T-helper 1 cell treated with Interleukin-12 subunit alpha and Interleukin-12 subunit beta and Interleukin-4 antibody, amounts not matched to agents 30 ng/mL and 1 ng/mL, for 36 hours (primary cell): ENCODE results near the gene RBM4. TPM values are rescaled to one million over a fixed set of nuclear protein-coding genes. Genes with fewer than 3 reads are reported as not detected.

Source experiments
- intact Hi-C: fragments of 100-400 bp; cut with micrococcal nuclease; formaldehyde crosslinking; loops from one replicate; pipeline ENCODE4 v1.15.1; 2024
- total RNA-seq: library from RNA; stranded (reverse); gene quantifications from 2 replicates; pipeline ENCODE4 v1.2.3, GENCODE V29; 2022

Gene RBM4
- total RNA-seq, 1 donor from 2014 or later = 138 TPM

GRCh38 chr11:66686801-66687750 lies 48.6 kb downstream of the RBM4 start:
- intact Hi-C loops = no loop called here

- intact Hi-C loops = no loop called here
Measured at GRCh38 chr11:66687831-66688281, 49.4 kb downstream of the RBM4 start.

- intact Hi-C loops = no loop called here
Measured at GRCh38 chr11:66688561-66689534, 50.3 kb downstream of the RBM4 start.

GRCh38 chr11:66689661-66690590 lies 51.4 kb downstream of the RBM4 start:
- intact Hi-C loops = no loop called here

- intact Hi-C loops = no loop called here
Measured at GRCh38 chr11:66691311-66691980, 52.9 kb downstream of the RBM4 start.

GRCh38 chr11:66692446-66692845 lies 53.9 kb downstream of the RBM4 start:
- intact Hi-C loops = no loop called here

GRCh38 chr11:66692871-66693331 lies 54.4 kb downstream of the RBM4 start:
- intact Hi-C loops = no loop called here

GRCh38 chr11:66693356-66694055 lies 55.0 kb downstream of the RBM4 start:
- intact Hi-C loops = loop anchor here (1.0 kb wide), 3 partner anchors 141 to 190 kb away; no protein-coding TSS in a partner anchor

GRCh38 chr11:66694056-66694410 lies 55.5 kb downstream of the RBM4 start:
- intact Hi-C loops = loop anchor here (1.0 kb wide), 3 partner anchors 140 to 189 kb away; no protein-coding TSS in a partner anchor

GRCh38 chr11:66694732-66695207 lies 56.3 kb downstream of the RBM4 start:
- intact Hi-C loops = loop anchor here (1.0 kb wide), 3 partner anchors 140 to 189 kb away; no protein-coding TSS in a partner anchor

Other genes with a start within 250 kb of the RBM4 start
- gene NPAS4, start 217.7 kb upstream of the RBM4 start, total RNA-seq = 0.07 and 0.42 TPM in 2 replicates
- 60.4 and 60.5 TPM in 2 replicates for gene MRPL11, start 199.9 kb upstream of the RBM4 start, total RNA-seq
- gene PELI3, start 171.8 kb upstream of the RBM4 start, total RNA-seq = 7.8 and 10.1 TPM in 2 replicates
- gene DPP3, start 158.3 kb upstream of the RBM4 start, total RNA-seq = 94.0 and 94.1 TPM in 2 replicates
- 21.5 and 23.4 TPM in 2 replicates for gene BBS1, start 128.1 kb upstream of the RBM4 start, total RNA-seq
- 16.2 and 17.5 TPM in 2 replicates for gene ZDHHC24, start 92.7 kb upstream of the RBM4 start, total RNA-seq
- not detected in 2 replicates for gene ACTN3, start 91.8 kb upstream of the RBM4 start, total RNA-seq
- 1.2 and 2.0 TPM in 2 replicates for gene CTSF, start 70.1 kb upstream of the RBM4 start, total RNA-seq
- 0.15 TPM in 1 of 2 replicates, not detected in the other for gene CCDC87, start 45.6 kb upstream of the RBM4 start, total RNA-seq
- 36.8 and 42.7 TPM in 2 replicates for gene CCS, start 45.5 kb upstream of the RBM4 start, total RNA-seq
- 147 and 160 TPM in 2 replicates for gene RBM14, start 22.1 kb upstream of the RBM4 start, total RNA-seq
- 15.4 and 16.8 TPM in 2 replicates for gene RBM4B, start 39.2 kb downstream of the RBM4 start, total RNA-seq
- gene SPTBN2, start 90.5 kb downstream of the RBM4 start, total RNA-seq = 0.05 and 0.39 TPM in 2 replicates
- gene RCE1, start 204.7 kb downstream of the RBM4 start, total RNA-seq = 25.5 and 29.1 TPM in 2 replicates
- gene LRFN4, start 218.4 kb downstream of the RBM4 start, total RNA-seq = 19.6 and 20.0 TPM in 2 replicates